GM18502 (cell line): ENCODE data around the gene ALDH7A1.
A peak's percentile ranks its signal among the peaks of the same experiment; 100 is the strongest.
"Not testable (repeated sequence)": the region's sequence is repeated elsewhere in the genome, so short reads cannot be mapped to it uniquely, and the experiment has no call there.

Source experiments
- ATAC-seq: cut with Tn5 transposase; IDR thresholded peaks from one replicate; pipeline ENCODE4 v1.9.1; 2021; ENCODE audit warnings: mild to moderate bottlenecking; ENCODE audit not compliant: unreplicated experiment, poor library complexity

The ALDH7A1 gene

DNA sequence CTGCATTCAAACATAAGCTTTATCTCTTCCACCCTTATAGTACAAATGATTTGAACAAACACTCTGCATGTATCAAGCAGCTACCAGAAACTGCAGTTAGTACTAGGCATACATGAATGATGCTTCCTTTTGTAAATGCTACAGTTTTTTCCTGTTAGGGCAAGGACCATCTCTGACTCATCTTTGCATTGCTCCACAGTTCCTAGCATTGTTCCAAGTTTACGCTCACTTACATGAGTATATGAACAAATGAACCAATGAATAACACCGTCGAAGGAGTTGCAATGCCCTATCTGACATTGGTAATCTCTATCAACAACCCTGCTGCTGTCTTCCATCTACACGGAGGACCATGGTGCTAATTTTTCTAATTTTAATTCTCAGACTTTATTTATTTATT lies 2.1 kb upstream of the ALDH7A1 start:
- no peak for ATAC-seq

- ATAC-seq = peak; percentile 35
Measured at GRCh38 chr5:126595486-126596083, 566 bp upstream of the ALDH7A1 start.

GRCh38 chr5:126591549-126591948 lies 3.5 kb downstream of the ALDH7A1 start:
- ATAC-seq = no peak

GRCh38 chr5:126589536-126590297 lies 5.3 kb downstream of the ALDH7A1 start:
- ATAC-seq = no peak

DNA sequence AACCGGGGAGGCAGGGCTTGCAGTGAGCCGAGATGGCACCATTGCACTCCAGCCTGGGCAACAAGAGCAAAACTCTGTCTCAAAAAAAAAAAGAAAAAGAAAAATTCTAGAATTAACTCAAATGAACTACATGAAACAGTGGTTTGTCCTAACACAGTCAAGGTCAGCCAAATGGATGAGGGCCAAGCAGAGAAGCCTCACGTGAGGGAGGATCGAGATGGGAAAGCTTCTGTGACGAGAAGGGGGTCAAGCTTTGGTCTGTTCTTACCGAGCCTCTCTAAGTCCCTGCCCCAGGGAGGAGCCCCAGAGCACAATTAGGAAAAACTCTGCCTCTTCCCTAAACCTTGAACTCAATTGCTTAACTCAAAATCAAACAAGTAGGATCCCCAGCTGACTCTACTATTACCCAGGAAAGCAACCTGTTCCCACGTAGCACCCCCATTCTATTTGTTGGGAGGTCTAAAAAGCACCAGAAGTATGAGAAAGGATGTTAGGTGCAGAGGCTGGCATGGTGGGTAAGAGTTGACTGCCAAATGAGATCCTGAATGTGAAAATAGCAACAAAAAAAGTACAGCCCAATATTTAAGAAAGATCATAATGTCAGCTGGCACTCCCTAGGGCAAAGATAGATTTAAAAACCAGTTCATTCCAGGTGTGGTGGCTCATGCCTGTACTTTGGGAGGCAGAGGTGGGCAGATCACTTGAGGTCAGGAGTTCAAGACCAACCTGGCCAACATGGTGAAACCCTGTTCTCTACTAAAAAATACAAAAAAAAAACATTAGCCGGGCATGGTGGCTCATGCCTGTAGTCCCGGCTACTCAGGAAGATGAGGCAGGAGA lies 7.2 kb downstream of the ALDH7A1 start:
- ATAC-seq = no peak

GRCh38 chr5:126583761-126584160 lies 11.3 kb downstream of the ALDH7A1 start:
- no peak for ATAC-seq

- ATAC-seq = no peak
Measured at GRCh38 chr5:126579716-126580115, 15.3 kb downstream of the ALDH7A1 start.

- no peak for ATAC-seq
Measured at GRCh38 chr5:126577415-126577814, 17.6 kb downstream of the ALDH7A1 start.

DNA sequence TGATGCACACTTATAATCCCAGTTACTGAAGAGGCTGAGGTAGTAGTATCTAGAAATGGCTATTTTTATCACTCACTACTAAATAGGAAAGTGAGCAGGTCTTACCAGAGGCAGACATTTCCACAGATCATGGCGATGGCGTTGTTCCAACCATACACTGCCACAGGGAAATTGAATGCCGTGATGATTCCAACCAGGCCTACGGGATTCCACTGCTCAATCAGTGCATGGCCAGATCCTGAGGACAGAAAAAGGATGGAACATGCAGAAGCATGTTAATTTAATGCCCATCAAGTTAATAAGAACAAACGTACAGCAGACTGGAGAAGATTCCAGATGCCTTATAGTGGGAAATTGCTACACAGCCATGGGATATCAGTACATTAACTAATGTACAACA lies 18.0 kb downstream of the ALDH7A1 start:
- no peak for ATAC-seq

DNA sequence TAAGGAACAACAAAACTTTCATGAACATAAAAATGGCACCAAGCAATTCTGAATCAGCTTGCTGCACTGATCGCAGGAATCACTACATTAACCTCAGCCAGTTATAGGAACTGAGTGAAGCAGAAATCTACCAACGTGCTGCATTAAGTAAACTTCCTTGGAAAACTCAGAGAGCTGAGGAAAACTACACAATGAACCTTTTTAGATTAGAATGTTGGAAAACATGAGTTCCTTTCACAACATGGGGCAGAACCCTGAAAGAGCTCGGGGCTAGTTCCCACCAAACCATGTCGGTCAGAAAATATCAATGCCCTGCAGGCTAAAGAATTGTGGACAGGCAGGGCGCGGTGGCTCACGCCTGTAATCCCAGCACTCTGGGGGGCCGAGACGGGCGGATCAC lies 19.4 kb downstream of the ALDH7A1 start:
- ATAC-seq = no peak

- ATAC-seq = no peak
Measured at GRCh38 chr5:126568206-126568755, 26.7 kb downstream of the ALDH7A1 start.

GRCh38 chr5:126562823-126563222 lies 32.2 kb downstream of the ALDH7A1 start:
- peak; percentile 97 for ATAC-seq

GRCh38 chr5:126561908-126562307 lies 33.1 kb downstream of the ALDH7A1 start:
- no peak for ATAC-seq

DNA sequence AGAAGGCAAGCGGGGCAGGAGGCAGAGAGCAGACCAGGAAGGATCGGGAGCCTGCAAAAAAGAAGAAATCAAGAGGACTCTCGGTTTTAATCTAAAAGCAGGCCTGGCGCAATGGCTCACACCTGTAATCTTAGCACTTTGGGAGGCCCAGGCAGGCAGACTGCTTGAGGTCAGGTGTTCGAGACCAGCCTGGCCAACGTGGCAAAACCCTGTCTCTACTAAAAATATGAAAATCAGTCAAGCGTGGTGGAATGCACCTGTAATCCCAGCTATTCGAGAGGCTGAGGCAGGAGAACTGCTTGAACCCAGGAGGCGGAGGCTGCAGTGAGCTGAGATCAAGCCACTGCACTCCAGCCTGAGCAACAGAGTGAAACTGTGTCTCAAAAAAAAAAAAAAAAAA lies 39.9 kb downstream of the ALDH7A1 start:
- ATAC-seq = not testable (repeated sequence)

DNA sequence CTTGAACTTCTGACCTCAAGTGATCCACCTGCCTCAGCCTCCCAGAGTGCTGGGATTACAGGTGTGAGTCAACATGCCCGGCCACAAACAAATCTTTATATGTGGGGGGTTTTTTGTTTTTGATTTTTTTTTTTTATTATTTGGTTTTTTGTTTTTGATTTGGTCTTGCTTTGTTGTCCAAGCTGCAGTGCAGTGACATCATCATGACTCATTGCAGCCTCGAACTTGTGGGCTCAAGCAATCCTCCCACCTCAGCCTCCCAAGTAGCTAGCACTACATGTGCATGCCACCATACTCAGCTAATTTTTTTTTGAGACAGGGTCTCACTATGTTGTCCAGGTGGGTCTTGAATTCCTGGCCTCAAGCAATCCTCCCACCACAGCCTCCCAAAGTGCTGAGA lies 42.4 kb downstream of the ALDH7A1 start:
- no peak for ATAC-seq

GRCh38 chr5:126544087-126544740 lies 50.8 kb downstream of the ALDH7A1 start:
- peak; percentile 76 for ATAC-seq

GRCh38 chr5:126543660-126544059 lies 51.4 kb downstream of the ALDH7A1 start:
- ATAC-seq = no peak

DNA sequence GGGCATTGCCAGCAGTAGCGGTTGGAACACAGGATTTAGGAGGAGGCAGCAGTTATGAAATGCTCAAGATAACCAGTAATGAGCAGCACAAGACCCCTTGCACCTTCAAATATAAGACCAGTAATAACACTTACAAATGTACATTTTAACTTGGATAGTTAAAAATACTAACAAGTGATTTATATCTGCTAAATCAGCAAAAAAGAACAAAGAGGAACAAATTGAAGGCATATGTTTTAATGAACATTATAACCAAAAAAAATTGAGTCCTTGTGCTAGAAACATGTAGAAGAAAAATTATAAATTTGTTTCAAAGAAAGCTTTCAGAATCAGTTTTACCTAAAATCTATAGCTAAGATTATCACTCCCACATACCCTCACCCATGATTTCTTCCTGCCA lies 52.0 kb downstream of the ALDH7A1 start:
- no peak for ATAC-seq

DNA sequence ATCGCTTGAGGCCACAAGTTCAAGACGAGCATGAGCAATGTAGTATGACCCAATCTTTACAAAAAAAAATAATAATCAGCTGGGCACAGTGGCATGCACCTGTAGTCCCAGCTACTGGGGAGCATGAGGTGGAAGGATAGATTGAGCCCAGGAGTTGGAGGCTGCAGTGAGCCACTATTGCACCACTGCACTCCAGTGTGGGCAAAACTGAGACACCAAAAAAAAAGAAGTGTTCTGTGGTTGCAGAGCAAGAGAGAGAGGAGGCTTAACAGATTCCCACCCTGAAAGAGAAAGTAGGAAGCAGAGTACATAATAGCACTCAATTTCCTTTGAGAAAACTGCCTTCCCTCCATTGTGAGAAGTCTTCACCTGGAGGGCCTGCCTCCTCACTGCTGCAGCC lies 52.6 kb downstream of the ALDH7A1 start:
- peak; percentile 48 for ATAC-seq

DNA sequence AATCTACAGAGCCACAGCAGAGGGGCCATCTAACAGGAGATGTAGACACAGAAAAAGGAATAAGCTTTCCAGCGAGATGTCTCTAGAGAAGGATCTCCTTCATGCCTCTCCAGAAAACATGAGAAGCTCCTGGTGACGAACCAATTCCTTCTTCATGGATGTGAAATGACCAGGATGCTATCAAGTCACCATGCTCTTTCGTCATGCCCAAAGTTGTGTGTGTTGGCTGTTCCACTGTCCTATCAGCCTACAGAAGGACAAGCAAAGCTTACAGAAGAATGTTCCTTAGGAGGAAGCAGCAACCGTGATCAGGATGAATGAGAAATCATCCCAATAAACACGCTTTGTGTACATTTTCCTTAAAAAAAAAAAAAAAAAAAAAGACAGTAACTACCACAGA lies 54.4 kb downstream of the ALDH7A1 start:
- ATAC-seq = no peak
